ENCODE results near the gene ACADS. TPM values are rescaled to one million over a fixed set of nuclear protein-coding genes. Genes with fewer than 3 reads are reported as not detected.

ACADS gene
- polyA plus RNA-seq, 2 of the 4 experiments (the other 2 are of a cell fraction), result 7.9 to 9.3 TPM

- no peak; a peak in 1 of 6 replicates for ATAC-seq
- Histone ChIP-seq H3K27ac (peak overlapping the region; percentile 92 to 94), H3K9me3 (no peaks in the 10 kb centered on the region), H3K4me3 (peak overlapping the region; percentile 97), H3K4me2 (peak overlapping the region; percentile 86), H3K4me1 (peaks cover 52% of the 10 kb centered on the region)
- TF ChIP-seq ZNF302 (CRISPR knock-in tag; IDR thresholded peaks at IDR 0.05) (no peak), MAFK (IDR thresholded peaks at IDR 0.05; ENCODE audit: partially characterized antibody) (no peak), CEBPB (IDR thresholded peaks at IDR 0.05) (no peak), EP300 (IDR thresholded peaks at IDR 0.05) (no peak), EHF (CRISPR knock-in tag; IDR thresholded peaks at IDR 0.05) (no peak), ZFP36 (IDR thresholded peaks at IDR 0.05; ENCODE audit: borderline replicate concordance, partially characterized antibody) (no peak), RCOR1 (IDR thresholded peaks at IDR 0.05; ENCODE audit: low read depth, low read length) (no peak), BHLHE40 (IDR thresholded peaks at IDR 0.05; ENCODE audit: low read depth, low read length) (0 out of 2 replicates have a peak, but pooled peaks have one; percentile 38), TFCP2L1 (CRISPR knock-in tag; IDR thresholded peaks at IDR 0.05) (no peak), MAX (IDR thresholded peaks at IDR 0.05) (peak; percentile 34; the same call in 1 of the 2 replicates)
- FAIRE-seq, result no peak
- DNase-seq (ENCODE audit: low read depth in 1 of 2, low spot score in 1 of 2), result no peak
- CTCF ChIA-PET, result interaction anchor here (1.2 to 19.0 kb wide), 6 partner anchors 22 to 322 kb away, joined by 3 to 137 read pairs (median 6); partner anchors contain the start of gene UNC119B
- POLR2A ChIA-PET, result interaction anchor here (0.6 to 1.4 kb wide), 3 partner anchors 23 to 45 kb away, joined by 3 to 5 read pairs (median 4); no protein-coding TSS in a partner anchor
- WGBS (ENCODE audit: missing lambda C conversion rate), result under 1% methylated on average over 22 of the region's 31 CpGs
Observed at GRCh38 chr12:120687578-120688289, 37.9 kb upstream of the ACADS start.

GRCh38 chr12:120688527-120689071 is 37.0 kb upstream of the ACADS start:
- no peak for TF ChIP-seq ELK1 (IDR thresholded peaks at IDR 0.05; ENCODE audit: low read depth, low read length)
- no peak for TF ChIP-seq HEYL (CRISPR knock-in tag; IDR thresholded peaks at IDR 0.05)
- no peak for TF ChIP-seq NPAS2 (CRISPR knock-in tag; IDR thresholded peaks at IDR 0.05; ENCODE audit: borderline replicate concordance)
- peak; percentile 22 for TF ChIP-seq MAFK (IDR thresholded peaks at IDR 0.05; ENCODE audit: partially characterized antibody)
- TF ChIP-seq HOXA7 (CRISPR knock-in tag; IDR thresholded peaks at IDR 0.05), result no peak
- no peak for TF ChIP-seq RAD21 (conservative IDR thresholded peaks at IDR 0.05 in 1 of 2, IDR thresholded peaks at IDR 0.05 in 1 of 2)
- no peak for TF ChIP-seq USF2 (IDR thresholded peaks at IDR 0.05)
- peak overlapping the region; percentile 86 for H3K4me2 ChIP-seq
- 38% methylated on average over 6 of the region's 6 CpGs for WGBS (ENCODE audit: missing lambda C conversion rate)
- peak overlapping the region in 1 of 2 experiments; percentile 94; a peak in 4 of 6 replicates for H3K27ac ChIP-seq
- H3K9me3 ChIP-seq, result no peaks in the 10 kb centered on the region
- H3K4me3 ChIP-seq, result peak overlapping the region; percentile 97
- FAIRE-seq, result no peak
- H3K4me1 ChIP-seq, result peaks cover 61% of the 10 kb centered on the region
- no peak for ATAC-seq
- no peak for DNase-seq (ENCODE audit: low read depth in 1 of 2, low spot score in 1 of 2)
- POLR2A ChIA-PET, result no interaction called here
- CTCF ChIA-PET, result interaction anchor here (1.0 to 19.0 kb wide), 6 partner anchors 21 to 321 kb away, joined by 3 to 137 read pairs (median 4); partner anchors contain the start of gene UNC119B

GRCh38 chr12:120689397-120690082 is 36.1 kb upstream of the ACADS start:
- FAIRE-seq, result no peak

More at GRCh38 chr12:120689397-120690082, 36.1 kb upstream of the ACADS start:
- Histone ChIP-seq H3K4me3 (peak overlapping the region; percentile 97; the same call in 1 of the 3 replicates), H3K9me3 (no peaks in the 10 kb centered on the region), H3K4me2 (peak overlapping the region; percentile 86), H3K27ac (peak overlapping the region in 1 of 2 experiments; percentile 94; a peak in 4 of 6 replicates), H3K4me1 (peaks cover 63% of the 10 kb centered on the region)
- no peak for TF ChIP-seq EHF (CRISPR knock-in tag; IDR thresholded peaks at IDR 0.05)
- TF ChIP-seq SREBF2 (IDR thresholded peaks at IDR 0.05), result no peak
- no peak for TF ChIP-seq POLR2AphosphoS2 (conservative IDR thresholded peaks at IDR 0.05; ENCODE audit: low read length)
- no peak for TF ChIP-seq BCL3 (IDR thresholded peaks at IDR 0.05)
- no peak for TF ChIP-seq TFCP2L1 (CRISPR knock-in tag; IDR thresholded peaks at IDR 0.05)
- TF ChIP-seq ELK1 (IDR thresholded peaks at IDR 0.05; ENCODE audit: low read depth, low read length), result no peak
- no peak for TF ChIP-seq EHMT2 (IDR thresholded peaks at IDR 0.05; ENCODE audit: low read depth)
- no peak for TF ChIP-seq MAFK (IDR thresholded peaks at IDR 0.05; ENCODE audit: partially characterized antibody)
- no peak for TF ChIP-seq GATA3 (IDR thresholded peaks at IDR 0.05; ENCODE audit: borderline replicate concordance)
- TF ChIP-seq ZNF302 (CRISPR knock-in tag; IDR thresholded peaks at IDR 0.05), result no peak
- no peak for TF ChIP-seq KDM1A (IDR thresholded peaks at IDR 0.05; ENCODE audit: low read depth)
- no peak for TF ChIP-seq FOXS1 (CRISPR knock-in tag; IDR thresholded peaks at IDR 0.05)
- ATAC-seq, result no peak
- POLR2A ChIA-PET, result no interaction called here
- WGBS (ENCODE audit: missing lambda C conversion rate), result 86% methylated on average over 6 of the region's 6 CpGs
- CTCF ChIA-PET, result interaction anchor here (0.7 to 19.0 kb wide), 5 partner anchors 17 to 320 kb away, joined by 3 to 137 read pairs (median 3); no protein-coding TSS in a partner anchor
- DNase-seq (ENCODE audit: low read depth in 1 of 2, low spot score in 1 of 2), result no peak

All from A549 (cell line).